ENCODE measurements around the gene MEGF6.

MEGF6 gene

DNA sequence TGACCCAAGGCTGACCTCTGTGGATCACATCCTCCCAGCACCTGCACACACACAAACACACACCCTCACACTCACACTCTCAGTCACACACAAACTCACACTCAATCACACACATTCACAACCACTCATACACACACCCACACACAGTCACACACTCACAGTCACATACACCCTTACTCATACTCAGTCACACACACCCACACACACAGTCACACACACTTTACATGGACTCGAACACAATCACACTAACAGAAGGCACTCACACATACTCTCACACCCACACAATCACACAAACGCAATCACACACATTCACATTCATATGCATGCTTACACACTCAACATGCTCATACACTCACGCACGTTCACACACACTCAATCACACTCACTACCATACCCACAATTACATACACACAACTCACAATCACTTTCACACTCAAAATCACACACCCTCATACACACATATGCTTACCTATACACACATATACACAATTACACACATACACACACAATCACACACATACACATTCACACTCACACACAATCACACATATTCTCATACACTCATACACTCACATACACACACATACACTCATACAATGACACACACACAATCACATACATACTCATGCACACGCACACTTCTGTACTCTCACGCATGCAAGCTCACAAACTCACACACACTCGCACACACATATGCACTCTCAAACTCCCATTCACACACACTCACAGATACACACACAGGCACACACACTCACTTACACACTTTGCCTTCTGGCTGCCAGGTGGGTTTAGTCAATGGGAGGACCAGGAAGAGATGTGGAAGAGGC, 6.1 kb downstream of the MEGF6 start:
- TF ChIP-seq CTCF (IDR thresholded peaks at IDR 0.05), result no peak
- Mint-ChIP-seq H3K27me3 (ENCODE audit: low read depth, poor library complexity) (no peaks in the 10 kb centered on the region), H3K36me3 (ENCODE audit: low read depth) (no peaks in the 10 kb centered on the region), H3K4me3 (no peak overlapping the region), H3K27ac (no peak overlapping the region), H3K9me3 (no peaks in the 10 kb centered on the region), H3K4me1 (peaks cover 45% of the 10 kb centered on the region)
- DNase-seq, result no peak

- no peak for TF ChIP-seq CTCF (IDR thresholded peaks at IDR 0.05)
- H3K4me3 Mint-ChIP-seq, result no peak overlapping the region
- peaks cover 38% of the 10 kb centered on the region for H3K4me1 Mint-ChIP-seq
- H3K27ac Mint-ChIP-seq, result no peak overlapping the region
- no peaks in the 10 kb centered on the region for H3K36me3 Mint-ChIP-seq (ENCODE audit: low read depth)
- no peaks in the 10 kb centered on the region for H3K27me3 Mint-ChIP-seq (ENCODE audit: low read depth, poor library complexity)
- DNase-seq, result no peak
- no peaks in the 10 kb centered on the region for H3K9me3 Mint-ChIP-seq
Observed at GRCh38 chr1:3604468-3604974, 6.8 kb downstream of the MEGF6 start.

GRCh38 chr1:3603571-3604467, 7.5 kb downstream of the MEGF6 start:
- Mint-ChIP-seq H3K36me3 (ENCODE audit: low read depth) (no peaks in the 10 kb centered on the region), H3K4me3 (no peak overlapping the region), H3K27me3 (ENCODE audit: low read depth, poor library complexity) (no peaks in the 10 kb centered on the region), H3K9me3 (no peaks in the 10 kb centered on the region), H3K4me1 (peaks cover 36% of the 10 kb centered on the region), H3K27ac (no peak overlapping the region)
- no peak for TF ChIP-seq CTCF (IDR thresholded peaks at IDR 0.05)
- DNase-seq, result no peak

- no peak for TF ChIP-seq CTCF (IDR thresholded peaks at IDR 0.05)
- no peaks in the 10 kb centered on the region for H3K27me3 Mint-ChIP-seq (ENCODE audit: low read depth, poor library complexity)
- H3K36me3 Mint-ChIP-seq (ENCODE audit: low read depth), result no peaks in the 10 kb centered on the region
- H3K4me3 Mint-ChIP-seq, result no peak overlapping the region
- no peaks in the 10 kb centered on the region for H3K9me3 Mint-ChIP-seq
- DNase-seq, result no peak
- H3K27ac Mint-ChIP-seq, result no peak overlapping the region
- peaks cover 33% of the 10 kb centered on the region for H3K4me1 Mint-ChIP-seq
Observed at GRCh38 chr1:3603156-3603555, 8.2 kb downstream of the MEGF6 start.

- H3K27ac Mint-ChIP-seq, result no peak overlapping the region
- H3K36me3 Mint-ChIP-seq (ENCODE audit: low read depth), result no peaks in the 10 kb centered on the region
- no peaks in the 10 kb centered on the region for H3K9me3 Mint-ChIP-seq
- no peaks in the 10 kb centered on the region for H3K27me3 Mint-ChIP-seq (ENCODE audit: low read depth, poor library complexity)
- H3K4me3 Mint-ChIP-seq, result no peak overlapping the region
- H3K4me1 Mint-ChIP-seq, result peaks cover 33% of the 10 kb centered on the region
- DNase-seq, result no peak
- TF ChIP-seq CTCF (IDR thresholded peaks at IDR 0.05), result no peak
Observed at GRCh38 chr1:3602375-3602774, 8.9 kb downstream of the MEGF6 start.

Data from nephron progenitor cell (in vitro differentiated cells).